Muscle layer of duodenum (tissue), 2 donors: ENCODE results near the gene RGS5.

Experiments
- H3K27ac ChIP-seq: one replicate; pipeline ENCODE4 v1.7.0; 2013; ENCODE audit warnings: mild to moderate bottlenecking, low read length
- H3K27me3 ChIP-seq: one replicate; pipeline ENCODE4 v1.7.0; 2013; ENCODE audit warnings: low read depth, mild to moderate bottlenecking, control low read depth, low read length
- H3K36me3 ChIP-seq, 2 donors: one replicate each; pipeline ENCODE4 v1.7.0; 2013; ENCODE audit warnings: low read length in 2 of 2, control low read depth in 1 of 2, mild to moderate bottlenecking in 1 of 2; ENCODE audit not compliant: insufficient read depth in 2 of 2, control insufficient read depth in 1 of 2
- H3K4me1 ChIP-seq, 2 donors: one replicate each; pipeline ENCODE4 v1.7.0; 2013; ENCODE audit warnings: low read length in 2 of 2, mild to moderate bottlenecking in 2 of 2, control low read depth in 1 of 2, moderate library complexity in 1 of 2; ENCODE audit not compliant: insufficient read depth in 2 of 2, control insufficient read depth in 1 of 2
- H3K4me3 ChIP-seq, 2 donors: one replicate each; pipeline ENCODE4 v1.7.0; 2013; ENCODE audit warnings: low read length in 2 of 2, low read depth in 1 of 2, mild to moderate bottlenecking in 1 of 2
- H3K9me3 ChIP-seq, 2 donors: one replicate each; pipeline ENCODE4 v1.7.0; 2013; ENCODE audit warnings: low read length in 2 of 2, control low read depth in 1 of 2, mild to moderate bottlenecking in 1 of 2; ENCODE audit not compliant: control insufficient read depth in 1 of 2
- donor health status: healthy.

The RGS5 gene

GRCh38 chr1:163165119-163165518 is 37.6 kb downstream of the RGS5 start:
- H3K27me3 ChIP-seq: no peaks in the 10 kb centered on the region
- H3K4me1 ChIP-seq: peaks cover 9 to 29% of the 10 kb centered on the region in 2 donors
- no peaks in the 10 kb centered on the region for H3K9me3 ChIP-seq
- peaks cover 4 to 7% of the 10 kb centered on the region in 2 donors for H3K36me3 ChIP-seq
- H3K4me3 ChIP-seq: no peak overlapping the region
- H3K27ac ChIP-seq: no peak overlapping the region

DNA sequence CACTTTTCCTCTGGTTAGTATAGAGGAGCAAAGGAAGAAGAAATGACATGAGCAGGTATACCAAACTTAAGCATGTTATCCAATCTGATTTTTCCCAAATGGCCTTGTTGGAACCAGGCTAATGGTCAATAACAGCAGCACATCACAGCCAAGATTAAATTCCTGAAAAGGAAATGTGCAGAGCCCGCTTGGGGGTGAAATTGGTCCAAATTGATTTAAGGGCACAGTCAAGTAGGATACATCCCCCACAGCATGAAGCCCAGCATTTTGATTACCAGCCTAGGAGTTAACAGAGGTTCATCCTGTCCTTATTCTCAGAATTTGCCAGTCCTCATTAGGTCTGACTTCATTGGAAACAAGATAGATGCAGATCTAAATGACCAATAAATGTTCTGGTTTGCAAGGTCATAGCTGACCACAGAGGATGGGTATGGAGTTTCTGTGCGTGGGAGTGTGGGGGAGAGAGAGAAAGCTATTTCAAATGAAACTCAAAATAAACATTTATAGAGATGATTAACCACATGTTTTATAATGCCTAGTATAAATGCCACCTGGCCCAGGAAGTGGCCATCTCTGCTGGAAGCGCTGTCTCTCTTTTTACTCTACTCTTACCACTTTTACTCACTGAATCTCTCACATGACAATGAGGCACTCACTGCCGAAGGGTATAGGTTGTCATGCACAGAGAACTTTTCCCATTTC is 38.7 kb downstream of the RGS5 start:
- no peak overlapping the region for H3K4me3 ChIP-seq
- peaks cover 9 to 29% of the 10 kb centered on the region in 2 donors for H3K4me1 ChIP-seq
- no peak overlapping the region for H3K27ac ChIP-seq
- H3K9me3 ChIP-seq: no peaks in the 10 kb centered on the region
- H3K27me3 ChIP-seq: no peaks in the 10 kb centered on the region
- H3K36me3 ChIP-seq: peaks cover 4 to 7% of the 10 kb centered on the region in 2 donors

DNA sequence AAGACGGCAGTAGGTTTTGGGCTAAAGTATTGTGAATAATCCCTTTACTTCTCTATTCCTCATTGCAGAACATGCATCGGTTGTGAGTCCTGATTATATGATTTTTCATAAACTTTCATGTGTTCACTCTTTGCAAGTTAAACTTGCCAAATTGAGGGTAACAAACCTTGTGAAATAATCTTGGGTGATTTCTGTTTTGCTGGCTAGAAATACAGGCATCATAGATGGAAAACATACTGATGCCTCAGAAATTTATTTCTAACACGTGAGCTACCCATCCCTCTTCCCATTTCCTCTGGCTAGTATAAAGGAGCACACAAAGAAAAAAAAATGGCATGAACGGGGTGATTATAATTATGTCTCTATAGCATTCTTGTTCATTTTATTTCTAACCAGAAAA is 39.6 kb downstream of the RGS5 start:
- Histone ChIP-seq H3K9me3 (no peaks in the 10 kb centered on the region), H3K4me1 (peaks cover 9 to 24% of the 10 kb centered on the region in 2 donors), H3K27me3 (no peaks in the 10 kb centered on the region), H3K4me3 (no peak overlapping the region), H3K27ac (no peak overlapping the region), H3K36me3 (peaks cover 4 to 7% of the 10 kb centered on the region in 2 donors)

DNA sequence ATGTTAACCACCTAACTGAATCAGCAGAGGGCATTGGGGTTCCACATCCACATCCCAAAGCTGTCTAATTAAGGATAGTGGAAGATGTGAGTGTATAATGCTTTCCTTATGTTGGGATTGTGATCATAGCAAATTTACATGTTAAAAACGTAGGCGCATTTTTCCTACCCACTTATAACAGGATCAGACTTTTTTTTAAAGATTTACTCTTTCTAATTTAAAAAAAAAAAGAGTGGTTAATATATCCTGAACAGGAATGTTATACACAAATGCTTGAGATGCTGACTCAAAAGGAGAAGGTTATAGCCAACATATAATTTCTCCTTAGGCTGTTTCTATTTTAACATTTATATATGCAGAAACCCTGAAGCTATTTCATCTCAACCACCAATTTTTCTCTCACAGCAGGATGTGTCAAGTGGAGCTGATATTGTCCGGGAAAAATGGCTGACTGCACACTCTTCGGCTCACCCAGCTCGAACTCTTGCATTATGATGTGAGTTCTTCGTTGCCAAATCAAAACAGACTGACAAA is 40.3 kb downstream of the RGS5 start:
- Histone ChIP-seq H3K9me3 (no peaks in the 10 kb centered on the region), H3K4me1 (peaks cover 6 to 19% of the 10 kb centered on the region in 2 donors), H3K27me3 (no peaks in the 10 kb centered on the region), H3K36me3 (peaks cover 4 to 7% of the 10 kb centered on the region in 2 donors), H3K27ac (no peak overlapping the region), H3K4me3 (no peak overlapping the region)

DNA sequence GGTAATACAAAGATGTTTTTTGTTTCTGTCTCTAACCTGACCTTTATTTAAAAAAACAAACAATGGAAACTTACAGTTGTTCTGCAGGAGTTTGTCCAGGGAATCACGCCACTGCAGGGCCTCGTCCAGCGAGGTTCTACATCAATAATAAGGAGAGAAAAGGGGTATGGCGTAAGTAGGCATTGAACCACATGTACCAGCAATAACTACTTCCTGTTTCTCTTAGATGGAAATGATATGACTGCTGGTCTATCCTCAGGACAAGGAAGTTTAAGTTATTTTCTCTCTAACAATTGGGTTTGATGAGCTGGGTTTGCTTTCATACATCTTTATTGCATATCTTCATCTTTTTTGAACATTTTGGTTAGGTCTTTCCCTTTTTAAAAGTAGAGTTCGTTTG is 40.9 kb downstream of the RGS5 start:
- Histone ChIP-seq H3K9me3 (no peaks in the 10 kb centered on the region), H3K27ac (no peak overlapping the region), H3K27me3 (no peaks in the 10 kb centered on the region), H3K4me1 (peaks cover 6 to 14% of the 10 kb centered on the region in 2 donors), H3K36me3 (peaks cover 4 to 7% of the 10 kb centered on the region in 2 donors), H3K4me3 (no peak overlapping the region)

DNA sequence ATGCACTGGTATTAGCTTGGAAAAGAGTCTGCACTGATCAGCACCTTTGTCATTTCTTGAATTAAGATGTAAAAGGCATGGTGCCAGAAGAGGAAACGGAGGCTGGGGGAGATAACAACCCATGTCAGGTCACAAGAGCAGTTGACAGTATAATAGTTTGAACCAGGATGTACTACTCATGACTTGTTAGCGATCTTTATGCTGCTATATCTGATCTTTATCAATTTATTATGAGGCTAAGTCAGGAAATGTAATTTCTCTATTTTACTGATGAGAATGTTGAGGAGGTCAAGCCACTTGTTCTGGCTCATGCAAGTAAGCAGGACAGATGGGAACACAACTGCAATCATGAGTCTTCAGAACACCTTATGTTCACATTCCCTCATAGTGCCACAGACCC is 41.4 kb downstream of the RGS5 start:
- Histone ChIP-seq H3K4me3 (no peak overlapping the region), H3K4me1 (peaks cover 2 to 14% of the 10 kb centered on the region in 2 donors), H3K9me3 (no peaks in the 10 kb centered on the region), H3K27me3 (no peaks in the 10 kb centered on the region), H3K36me3 (peaks cover 4 to 7% of the 10 kb centered on the region in 2 donors), H3K27ac (no peak overlapping the region)

DNA sequence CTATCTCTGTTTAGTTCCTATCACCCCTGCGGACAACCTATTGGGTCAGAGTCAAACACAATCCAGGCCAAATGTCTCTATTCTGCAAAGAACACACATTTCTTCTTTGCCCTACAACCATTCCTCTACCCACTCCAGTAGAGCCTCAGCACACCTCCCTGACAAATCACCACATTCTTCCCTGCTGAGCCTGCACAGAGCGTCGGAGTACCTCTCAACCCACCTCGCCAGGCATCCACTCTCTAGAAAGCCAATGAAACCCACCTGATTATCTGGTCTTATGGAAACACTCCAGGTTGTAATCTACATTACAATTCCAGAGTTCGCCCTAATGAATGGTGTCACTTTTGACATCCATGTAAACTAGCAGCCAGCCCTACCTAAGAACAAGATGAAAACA is 47.1 kb downstream of the RGS5 start:
- Histone ChIP-seq H3K36me3 (peaks cover 0 to 17% of the 10 kb centered on the region in 2 donors), H3K4me3 (no peak overlapping the region), H3K27me3 (no peaks in the 10 kb centered on the region), H3K9me3 (no peaks in the 10 kb centered on the region), H3K4me1 (no peaks in the 10 kb centered on the region), H3K27ac (no peak overlapping the region)

DNA sequence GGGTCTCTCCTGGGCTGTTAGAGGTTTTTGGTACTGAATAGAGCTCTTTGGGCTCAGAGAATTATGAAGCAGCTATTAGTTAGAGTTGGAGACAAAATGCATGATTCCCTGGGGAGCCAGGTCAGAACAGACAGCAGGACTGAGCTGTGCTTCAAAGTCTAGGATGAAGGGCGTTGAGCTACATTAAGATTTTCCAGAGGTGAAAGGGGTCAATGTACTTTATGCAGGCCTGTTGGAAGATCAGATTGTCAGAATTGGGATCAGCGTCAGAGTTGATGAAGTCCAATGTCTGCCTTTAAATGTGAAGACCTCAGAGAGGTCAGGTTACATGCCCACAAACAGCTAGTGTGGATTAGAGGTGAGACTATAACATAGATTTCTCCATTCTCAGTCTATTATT is 53.8 kb downstream of the RGS5 start:
- H3K27me3 ChIP-seq: no peaks in the 10 kb centered on the region
- H3K9me3 ChIP-seq: no peaks in the 10 kb centered on the region
- no peaks in the 10 kb centered on the region for H3K4me1 ChIP-seq
- H3K36me3 ChIP-seq: peaks cover 0 to 24% of the 10 kb centered on the region in 2 donors
- no peak overlapping the region for H3K27ac ChIP-seq
- no peak overlapping the region for H3K4me3 ChIP-seq

- no peak overlapping the region for H3K4me3 ChIP-seq
- peaks cover 0 to 19% of the 10 kb centered on the region in 2 donors for H3K36me3 ChIP-seq
- H3K27ac ChIP-seq: no peak overlapping the region
Observed at GRCh38 chr1:163147019-163147418, 55.7 kb downstream of the RGS5 start.

DNA sequence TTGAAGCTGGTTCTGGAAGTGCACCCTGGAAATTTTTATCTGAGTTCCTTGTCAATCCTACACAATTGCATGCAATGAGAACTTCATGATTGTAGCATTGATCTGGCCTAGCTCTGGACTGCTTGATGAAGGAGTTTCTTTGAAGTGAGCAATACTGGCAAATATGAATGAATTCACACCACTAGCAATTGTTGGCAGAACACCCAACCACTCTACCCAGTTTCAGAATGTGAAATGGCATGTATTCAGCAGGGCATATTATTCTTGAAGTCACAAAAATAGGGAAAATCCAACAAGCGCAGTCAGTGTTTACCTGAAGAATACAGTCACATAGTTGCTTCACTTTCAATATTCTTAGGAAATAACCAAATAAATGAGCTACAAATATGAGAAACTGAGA is 57.3 kb downstream of the RGS5 start:
- Histone ChIP-seq H3K4me3 (no peak overlapping the region), H3K4me1 (no peaks in the 10 kb centered on the region), H3K27ac (no peak overlapping the region), H3K27me3 (no peaks in the 10 kb centered on the region), H3K9me3 (no peaks in the 10 kb centered on the region), H3K36me3 (peaks cover 0 to 7% of the 10 kb centered on the region in 2 donors)

More at GRCh38 chr1:163147019-163147418, 55.7 kb downstream of the RGS5 start:
- H3K27me3 ChIP-seq: no peaks in the 10 kb centered on the region
- no peaks in the 10 kb centered on the region for H3K4me1 ChIP-seq
- no peaks in the 10 kb centered on the region for H3K9me3 ChIP-seq

GRCh38 chr1:163144418-163144817 is 58.3 kb downstream of the RGS5 start:
- H3K4me1 ChIP-seq: no peaks in the 10 kb centered on the region
- H3K36me3 ChIP-seq: peaks cover 0 to 7% of the 10 kb centered on the region in 2 donors
- H3K9me3 ChIP-seq: no peaks in the 10 kb centered on the region
- H3K27me3 ChIP-seq: no peaks in the 10 kb centered on the region
- no peak overlapping the region for H3K27ac ChIP-seq
- no peak overlapping the region for H3K4me3 ChIP-seq

- H3K27me3 ChIP-seq: no peaks in the 10 kb centered on the region
- no peaks in the 10 kb centered on the region for H3K4me1 ChIP-seq
- H3K9me3 ChIP-seq: no peaks in the 10 kb centered on the region
- H3K4me3 ChIP-seq: no peak overlapping the region
- no peaks in the 10 kb centered on the region for H3K36me3 ChIP-seq
- H3K27ac ChIP-seq: no peak overlapping the region
Observed at GRCh38 chr1:163142152-163142551, 60.6 kb downstream of the RGS5 start.
